GM19328 (cell line): ENCODE results near the gene TMEM270.
"Not testable (repeated sequence)": the region's sequence is repeated elsewhere in the genome, so short reads cannot be mapped to it uniquely, and the experiment has no call there.

Experiments used
- ATAC-seq: cut with Tn5 transposase; IDR thresholded peaks from one replicate; pipeline ENCODE4 v1.9.1; 2021; ENCODE audit warnings: mild to moderate bottlenecking, moderate library complexity; ENCODE audit not compliant: unreplicated experiment

Gene TMEM270, protein sequence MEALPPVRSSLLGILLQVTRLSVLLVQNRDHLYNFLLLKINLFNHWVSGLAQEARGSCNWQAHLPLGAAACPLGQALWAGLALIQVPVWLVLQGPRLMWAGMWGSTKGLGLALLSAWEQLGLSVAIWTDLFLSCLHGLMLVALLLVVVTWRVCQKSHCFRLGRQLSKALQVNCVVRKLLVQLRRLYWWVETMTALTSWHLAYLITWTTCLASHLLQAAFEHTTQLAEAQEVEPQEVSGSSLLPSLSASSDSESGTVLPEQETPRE

DNA sequence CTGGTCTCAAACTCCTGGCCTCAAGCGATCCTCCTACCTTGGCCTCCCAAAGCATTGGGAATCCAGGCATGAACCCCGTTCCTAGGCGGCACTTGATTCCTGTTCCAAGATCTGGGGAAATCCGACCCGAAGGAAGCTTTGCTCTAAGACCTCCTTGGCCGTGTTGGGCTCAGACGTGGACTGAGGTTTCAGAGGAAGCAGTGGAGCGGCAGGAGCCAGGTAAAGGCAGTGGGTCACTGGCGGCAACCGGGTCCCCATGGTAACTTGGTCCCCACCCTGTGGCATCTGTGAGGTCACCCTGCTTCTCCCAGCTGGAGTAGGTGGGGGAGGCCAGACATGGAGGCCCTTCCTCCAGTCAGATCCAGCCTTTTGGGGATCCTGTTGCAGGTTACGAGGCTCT, at the start of gene TMEM270:
TSS of gene TMEM270 (plus strand) at position 301 of the 400 bp plus-strand sequence. CDS start at position 337, 36 bp downstream.
- no peak for ATAC-seq

DNA sequence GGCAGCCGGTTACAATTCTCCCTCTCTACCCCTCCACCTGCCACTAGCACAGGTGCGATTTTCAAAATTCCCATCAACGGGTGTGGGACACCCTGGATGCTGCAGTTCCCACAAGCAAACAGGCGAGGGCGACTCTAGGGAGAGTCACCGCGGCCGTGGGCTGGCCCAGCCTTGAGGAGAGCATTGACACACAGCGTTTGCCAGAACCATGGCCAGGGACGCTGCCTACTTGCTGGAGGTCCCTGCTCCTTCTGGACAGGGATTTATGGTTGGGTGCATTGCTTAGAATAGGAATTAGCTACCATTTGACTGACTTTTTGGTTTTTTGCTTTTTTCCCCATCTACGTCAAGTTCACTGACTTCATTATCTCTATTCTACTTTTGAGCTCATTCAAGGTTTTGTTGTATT, 49.2 kb upstream of the TMEM270 start:
- ATAC-seq: no peak

DNA sequence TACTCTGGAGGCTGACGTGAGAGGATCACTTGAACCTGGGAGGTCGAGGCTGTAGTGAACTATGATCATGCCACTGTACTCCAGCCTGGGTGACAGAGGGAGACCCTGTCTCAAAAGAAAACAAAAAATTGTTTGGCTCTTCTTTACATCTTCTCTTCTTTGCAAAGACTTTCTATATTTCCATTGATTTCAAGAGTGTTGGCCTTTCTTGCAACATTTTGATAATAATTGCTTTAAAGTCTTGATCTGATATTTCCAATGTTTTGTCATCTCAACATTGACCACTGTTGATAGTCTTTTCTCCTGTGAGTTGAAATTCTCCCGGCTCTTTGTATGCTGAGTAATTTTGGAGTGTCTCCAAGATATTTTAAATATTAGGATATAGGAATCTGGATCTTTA, 48.0 kb upstream of the TMEM270 start:
- ATAC-seq: no peak

- ATAC-seq: no peak
Measured at GRCh38 chr7:73815436-73815835, 45.5 kb upstream of the TMEM270 start.

DNA sequence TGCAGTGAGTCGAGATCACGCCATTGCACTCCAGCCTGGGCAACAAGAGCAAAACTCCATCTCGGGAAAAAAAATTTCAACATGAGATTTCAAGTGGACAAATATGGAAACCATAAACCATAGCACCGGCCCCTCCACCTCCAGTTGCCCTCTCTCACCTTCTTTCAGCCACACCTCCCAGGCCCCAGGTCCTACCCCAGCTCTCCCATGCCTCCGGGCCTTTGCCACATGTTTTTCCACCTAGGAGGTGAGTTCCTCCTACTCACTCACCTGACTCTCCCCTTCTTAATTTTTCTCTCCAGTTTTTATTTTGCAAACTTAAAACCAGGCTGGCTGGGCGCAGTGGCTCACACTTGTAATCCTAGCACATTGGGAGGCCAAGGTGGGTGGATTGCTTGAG, 43.8 kb upstream of the TMEM270 start:
- ATAC-seq: no peak

- ATAC-seq: no peak
Measured at GRCh38 chr7:73820013-73820412, 40.9 kb upstream of the TMEM270 start.

GRCh38 chr7:73821597-73822285, 39.2 kb upstream of the TMEM270 start:
- not testable (repeated sequence) for ATAC-seq

DNA sequence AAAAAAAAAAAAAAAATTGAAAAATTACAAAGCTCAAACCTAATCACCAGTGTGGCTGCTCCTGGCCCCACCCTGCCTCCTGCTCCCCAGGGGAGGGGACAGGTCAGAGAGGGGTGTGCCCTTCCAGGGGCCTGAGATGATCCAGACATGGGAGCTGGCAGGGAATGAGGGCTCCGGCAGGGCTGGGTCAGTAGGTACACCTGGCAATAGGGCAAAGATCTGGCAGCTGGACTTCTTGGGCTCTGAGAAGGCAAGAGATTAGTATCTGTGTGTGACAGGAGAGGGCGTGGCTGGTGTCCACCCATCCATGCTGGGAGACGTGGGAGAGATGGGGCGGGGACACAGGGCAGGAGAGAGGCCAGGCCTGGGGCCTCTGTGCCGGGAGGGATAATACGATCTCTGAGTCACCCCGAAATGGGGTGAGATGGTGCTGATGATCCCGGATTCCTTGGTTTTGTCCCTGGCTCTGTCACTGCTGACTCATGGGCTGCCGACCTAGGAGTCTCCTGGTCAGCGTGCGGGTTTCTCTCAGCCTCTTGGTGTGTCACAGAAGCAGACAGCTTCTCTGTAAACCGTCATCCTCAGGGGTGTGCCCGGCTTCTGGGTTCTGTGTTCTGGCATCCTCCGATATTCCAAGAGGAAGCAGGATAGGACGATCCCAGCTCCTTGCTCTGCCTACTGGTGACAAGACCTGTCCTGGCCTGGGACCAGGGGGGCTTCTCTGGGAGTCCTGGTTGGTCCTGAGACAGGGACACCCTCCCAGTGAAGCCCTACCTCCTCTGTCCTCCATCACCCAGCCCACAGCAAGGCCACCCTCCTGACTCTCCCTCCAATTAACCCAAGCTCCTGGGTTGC, 38.4 kb upstream of the TMEM270 start:
- no peak for ATAC-seq

DNA sequence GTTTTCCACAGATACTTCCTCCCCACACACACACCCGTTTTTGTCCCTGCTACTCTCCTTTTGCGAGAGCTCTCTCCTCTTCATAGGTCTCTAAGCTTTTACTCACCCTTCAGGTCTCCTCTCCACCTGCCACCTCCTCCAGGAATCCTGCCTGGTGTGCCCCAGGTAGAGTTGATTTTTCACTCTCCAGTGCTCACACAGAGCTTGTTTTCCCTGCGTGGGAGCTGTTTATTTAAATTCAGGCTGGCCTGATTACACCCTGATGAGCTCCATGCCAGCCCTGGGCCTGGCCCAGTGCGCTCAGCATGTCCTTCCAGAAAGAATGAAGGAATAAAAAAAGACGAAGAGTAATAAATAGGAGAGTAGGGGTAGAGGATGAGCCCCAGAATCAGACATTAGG, 37.7 kb upstream of the TMEM270 start:
- ATAC-seq: no peak

GRCh38 chr7:73823873-73824592, 36.9 kb upstream of the TMEM270 start:
- no peak for ATAC-seq

- ATAC-seq: no peak
Measured at GRCh38 chr7:73824986-73825385, 36.0 kb upstream of the TMEM270 start.

- no peak for ATAC-seq
Measured at GRCh38 chr7:73827567-73828106, 33.3 kb upstream of the TMEM270 start.

GRCh38 chr7:73828107-73828803, 32.7 kb upstream of the TMEM270 start:
- ATAC-seq: no peak

- ATAC-seq: no peak
Measured at GRCh38 chr7:73828972-73829371, 32.0 kb upstream of the TMEM270 start.

DNA sequence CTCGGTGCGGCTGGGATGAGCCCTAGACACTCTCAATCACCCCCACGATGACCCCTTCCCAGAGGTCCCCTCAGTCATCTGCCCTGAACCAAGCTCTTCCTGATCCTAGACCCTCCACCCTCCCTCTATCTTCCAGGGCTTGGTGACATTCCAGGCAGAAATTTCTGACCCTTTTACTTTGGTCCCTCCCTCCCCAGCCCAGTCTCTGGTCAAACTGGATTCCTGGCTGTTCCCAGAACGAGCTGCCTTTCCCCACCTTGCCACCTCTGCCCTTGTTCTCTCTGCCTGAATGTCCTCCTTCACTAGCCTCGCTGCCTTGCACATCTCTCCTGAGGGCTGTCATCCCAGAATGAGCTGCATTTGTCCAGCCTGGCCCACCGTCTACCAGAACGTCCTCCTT, 31.5 kb upstream of the TMEM270 start:
- no peak for ATAC-seq

DNA sequence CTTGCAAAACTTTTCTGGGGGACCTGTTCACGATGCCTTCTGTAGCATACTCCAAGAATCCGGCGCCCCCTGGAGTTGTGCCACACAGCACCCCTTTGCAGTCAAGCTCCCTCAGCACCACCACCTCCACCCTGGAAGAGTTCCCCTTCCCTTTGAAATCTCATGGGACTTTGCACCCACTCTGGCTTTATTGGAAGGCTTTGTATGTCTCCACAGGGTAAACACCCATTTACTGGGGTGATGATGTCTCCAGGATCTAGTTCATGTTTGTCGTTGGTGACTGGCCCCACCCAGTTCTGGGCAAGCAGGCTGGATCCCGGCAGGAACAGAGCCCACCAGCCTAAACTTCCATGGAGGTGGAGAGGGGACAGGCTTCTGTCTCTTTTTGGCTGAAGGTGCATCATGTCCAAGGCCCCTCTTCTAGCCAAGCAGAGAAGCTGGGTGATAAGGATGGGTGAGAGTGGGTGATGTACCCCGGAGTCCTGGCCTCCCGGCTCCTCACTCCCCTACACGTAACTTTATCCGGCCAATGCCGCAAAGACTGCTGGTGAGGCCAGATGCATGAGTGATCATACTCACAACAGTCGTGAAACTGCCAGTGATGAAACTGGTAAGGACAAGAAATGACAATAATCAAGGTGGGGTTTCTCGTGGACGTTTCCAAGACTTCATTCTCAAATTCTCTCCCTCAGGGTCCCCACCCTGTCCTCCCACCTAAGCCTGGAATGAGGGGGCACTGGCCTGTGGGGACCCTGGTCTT, 30.9 kb upstream of the TMEM270 start:
- ATAC-seq: no peak

DNA sequence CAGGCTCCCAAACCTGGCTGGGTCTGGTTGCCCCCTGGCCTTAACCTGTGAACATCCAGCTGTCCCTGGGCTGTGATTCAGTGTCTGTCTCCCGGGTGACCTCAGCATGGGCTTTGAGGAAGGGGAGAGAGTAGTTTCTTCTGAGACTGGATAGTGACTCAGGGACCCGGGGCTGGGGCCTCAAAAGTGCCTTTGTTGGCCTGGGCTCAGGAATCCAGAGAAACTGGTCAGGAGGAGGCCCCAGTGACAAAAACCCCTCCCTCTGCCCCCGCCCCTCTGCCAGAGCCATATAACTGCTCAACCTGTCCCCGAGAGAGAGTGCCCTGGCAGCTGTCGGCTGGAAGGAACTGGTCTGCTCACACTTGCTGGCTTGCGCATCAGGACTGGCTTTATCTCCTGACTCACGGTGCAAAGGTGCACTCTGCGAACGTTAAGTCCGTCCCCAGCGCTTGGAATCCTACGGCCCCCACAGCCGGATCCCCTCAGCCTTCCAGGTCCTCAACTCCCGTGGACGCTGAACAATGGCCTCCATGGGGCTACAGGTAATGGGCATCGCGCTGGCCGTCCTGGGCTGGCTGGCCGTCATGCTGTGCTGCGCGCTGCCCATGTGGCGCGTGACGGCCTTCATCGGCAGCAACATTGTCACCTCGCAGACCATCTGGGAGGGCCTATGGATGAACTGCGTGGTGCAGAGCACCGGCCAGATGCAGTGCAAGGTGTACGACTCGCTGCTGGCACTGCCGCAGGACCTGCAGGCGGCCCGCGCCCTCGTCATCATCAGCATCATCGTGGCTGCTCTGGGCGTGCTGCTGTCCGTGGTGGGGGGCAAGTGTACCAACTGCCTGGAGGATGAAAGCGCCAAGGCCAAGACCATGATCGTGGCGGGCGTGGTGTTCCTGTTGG, 30.0 kb upstream of the TMEM270 start, which contains the start of gene CLDN4:
TSS of gene CLDN4 (plus strand) at position 316 of the 903 bp plus-strand sequence. CDS start at position 522, 206 bp downstream.
- ATAC-seq: no peak

- no peak for ATAC-seq
Measured at GRCh38 chr7:73831584-73831833, 29.4 kb upstream of the TMEM270 start.
